ENCODE results near the gene TECPR2.

DNA sequence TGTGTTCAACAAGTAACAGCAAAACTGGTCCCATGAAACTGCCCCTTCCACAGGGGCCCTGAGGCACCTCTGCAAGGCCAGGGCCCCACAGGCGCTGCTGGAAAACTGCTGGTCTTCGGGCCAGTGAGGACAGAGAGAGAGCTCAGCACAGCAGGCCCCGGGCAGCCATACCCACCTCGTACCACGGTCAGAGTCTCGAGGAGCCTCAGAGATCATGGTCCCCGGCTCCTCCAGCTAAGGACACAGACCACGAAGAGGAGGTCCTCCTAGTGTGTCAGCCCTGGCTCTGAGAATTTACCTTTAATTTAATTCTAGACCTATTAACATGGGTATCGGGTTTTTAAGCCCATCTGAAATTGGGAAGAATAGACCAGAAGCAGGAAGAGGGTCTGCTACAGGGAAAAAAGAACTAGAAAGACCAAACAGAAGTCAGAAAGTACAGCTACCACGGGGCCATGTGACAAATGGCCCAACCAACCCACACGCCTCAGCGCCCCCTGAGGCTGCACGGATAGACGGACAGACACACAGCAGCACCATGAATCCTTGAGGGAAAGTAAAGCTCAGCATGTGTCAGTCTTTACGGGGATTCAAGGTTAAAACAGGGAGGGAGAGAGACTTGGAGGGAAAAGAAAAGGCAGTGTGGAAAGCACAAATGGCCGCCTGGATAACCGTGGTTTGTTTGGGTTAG lies 123.9 kb downstream of the TECPR2 start:
- TF ChIP-seq POLR2AphosphoS5 (IDR thresholded peaks at IDR 0.05; ENCODE audit: low read depth, low read length): no peak
- TF ChIP-seq POLR2A (IDR thresholded peaks at IDR 0.05; ENCODE audit: low read depth, low read length): no peak
- no peak for TF ChIP-seq TAF1 (IDR thresholded peaks at IDR 0.05; ENCODE audit: borderline replicate concordance, low read depth, low read length)

All from GM12892 (cell line).